MG63 (cell line): ENCODE results near the gene ARRDC2. TPM values are rescaled to one million over a fixed set of nuclear protein-coding genes. Genes with fewer than 3 reads are reported as not detected.
"Not testable (repeated sequence)": the region's sequence is repeated elsewhere in the genome, so short reads cannot be mapped to it uniquely, and the experiment has no call there.

Experiments
- DNase-seq: peaks from one replicate; pipeline ENCODE4 v3.0.0-alpha.2; 2020
- H3K27me3 ChIP-seq: fragments of 250-450 bp; sonication (Bioruptor Pico); 2 replicates; pipeline ENCODE4 v1.5.1; 2020; ENCODE audit warnings: mild to moderate bottlenecking, moderate library complexity
- H3K36me3 ChIP-seq: fragments of 250-450 bp; sonication (Bioruptor Pico); 2 replicates; pipeline ENCODE4 v1.5.1; 2020; ENCODE audit warnings: mild to moderate bottlenecking, moderate library complexity
- H3K4me3 ChIP-seq: fragments of 250-450 bp; sonication (Bioruptor Pico); 2 replicates; pipeline ENCODE4 v1.5.1; 2020; ENCODE audit warnings: mild to moderate bottlenecking, moderate library complexity
- H3K9me3 ChIP-seq: fragments of 250-450 bp; sonication (Bioruptor Pico); 2 replicates; pipeline ENCODE4 v1.5.1; 2020; ENCODE audit warnings: mild to moderate bottlenecking, moderate library complexity
- total RNA-seq: library from RNA; depleted of rRNA; stranded (reverse); fragments of >200 nt; shearing (Covaris generic); gene quantifications from 2 replicates; pipeline ENCODE4 v1.2.3, GENCODE V29; 2014; ENCODE audit warnings: low replicate concordance

ARRDC2 gene
- total RNA-seq, 1 experiment from 2014 or later: 20.5 TPM

DNA sequence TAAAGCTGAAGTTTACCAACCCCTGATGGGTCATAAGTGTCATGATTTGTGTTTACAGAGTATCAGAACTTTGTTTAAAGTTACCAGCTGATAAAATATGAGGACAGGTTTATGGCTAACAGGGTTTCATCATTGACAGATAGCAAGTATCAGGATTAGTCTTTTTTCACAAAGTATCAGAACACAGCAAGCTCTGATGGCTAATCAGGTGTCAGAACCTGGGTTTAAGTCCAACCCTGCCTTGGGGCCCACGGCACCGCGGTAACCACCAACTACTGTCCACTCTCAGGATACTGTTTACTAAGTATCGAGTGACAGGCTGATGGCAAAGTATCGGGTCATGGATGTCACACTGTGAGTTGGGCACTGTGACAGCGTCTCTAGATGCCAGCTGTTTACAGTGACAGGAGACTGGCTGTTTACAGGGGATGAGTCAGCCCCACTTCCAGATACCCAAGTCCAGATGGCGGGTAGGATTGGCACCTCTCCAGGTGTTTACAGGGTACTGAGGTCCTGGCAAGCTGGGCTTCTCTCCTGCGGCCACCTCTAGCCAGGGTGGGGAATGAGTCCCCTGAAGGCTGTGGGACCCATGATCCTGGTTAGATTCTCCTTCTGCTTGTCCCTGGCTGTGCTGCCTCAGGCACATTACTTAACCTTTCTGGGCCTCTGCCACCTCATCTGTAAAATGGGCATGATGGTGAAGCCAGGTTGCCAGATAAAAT lies 21.8 kb downstream of the ARRDC2 start:
- peak; percentile 79 for DNase-seq

DNA sequence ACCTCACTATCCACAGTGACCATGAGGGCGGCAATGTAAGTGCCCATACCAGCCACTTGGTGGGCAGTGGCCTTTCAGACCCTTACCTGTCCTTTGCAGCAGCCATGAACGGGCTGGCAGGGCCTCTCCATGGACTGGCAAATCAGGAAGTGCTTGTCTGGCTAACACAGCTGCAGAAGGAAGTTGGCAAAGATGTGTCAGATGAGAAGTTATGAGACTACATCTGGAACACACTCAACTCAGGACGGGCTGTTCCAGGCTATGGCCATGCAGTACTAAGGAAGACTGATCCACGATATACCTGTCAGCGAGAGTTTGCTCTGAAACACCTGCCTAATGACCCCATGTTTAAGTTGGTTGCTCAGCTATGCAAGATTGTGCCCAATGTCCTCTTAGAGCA lies 23.4 kb downstream of the ARRDC2 start:
- H3K36me3 ChIP-seq, H3K27me3 ChIP-seq, H3K4me3 ChIP-seq, DNase-seq, H3K9me3 ChIP-seq: not testable (repeated sequence)

More for the DNA sequence above, 21.8 kb downstream of the ARRDC2 start:
- H3K9me3 ChIP-seq: no peaks in the 10 kb centered on the region
- H3K36me3 ChIP-seq: no peaks in the 10 kb centered on the region
- H3K27me3 ChIP-seq: no peaks in the 10 kb centered on the region
- H3K4me3 ChIP-seq: no peak overlapping the region

GRCh38 chr19:18032102-18032501 lies 24.1 kb downstream of the ARRDC2 start:
- H3K36me3 ChIP-seq, H3K9me3 ChIP-seq, H3K27me3 ChIP-seq, H3K4me3 ChIP-seq: not testable (repeated sequence)
- DNase-seq: peak; percentile 54

GRCh38 chr19:18041054-18041453 lies 33.1 kb downstream of the ARRDC2 start:
- no peak for DNase-seq
- Histone ChIP-seq H3K4me3 (no peak overlapping the region), H3K27me3 (peaks cover 2% of the 10 kb centered on the region; the same call in 1 of the 2 replicates), H3K36me3 (no peaks in the 10 kb centered on the region), H3K9me3 (peaks cover 6% of the 10 kb centered on the region)

GRCh38 chr19:18043676-18044075 lies 35.7 kb downstream of the ARRDC2 start:
- Histone ChIP-seq H3K27me3 (peaks cover 2% of the 10 kb centered on the region; the same call in 1 of the 2 replicates), H3K4me3 (no peak overlapping the region), H3K36me3 (no peaks in the 10 kb centered on the region), H3K9me3 (peaks cover 6% of the 10 kb centered on the region)
- no peak for DNase-seq

GRCh38 chr19:18044825-18045304 lies 36.9 kb downstream of the ARRDC2 start:
- H3K9me3 ChIP-seq: peaks cover 6% of the 10 kb centered on the region
- peaks cover 2% of the 10 kb centered on the region; the same call in 1 of the 2 replicates for H3K27me3 ChIP-seq
- DNase-seq: peak; percentile 50
- peak overlapping the region; percentile 10; the same call in 1 of the 2 replicates for H3K4me3 ChIP-seq
- no peaks in the 10 kb centered on the region for H3K36me3 ChIP-seq

- Histone ChIP-seq H3K27me3 (peaks cover 2% of the 10 kb centered on the region; the same call in 1 of the 2 replicates), H3K9me3 (peaks cover 6% of the 10 kb centered on the region), H3K36me3 (no peaks in the 10 kb centered on the region), H3K4me3 (peak overlapping the region; percentile 10; the same call in 1 of the 2 replicates)
- DNase-seq: no peak
These were observed 37.5 kb downstream of the ARRDC2 start for GRCh38 chr19:18045307-18046050.

GRCh38 chr19:18046059-18046718 lies 38.2 kb downstream of the ARRDC2 start:
- peaks cover 2% of the 10 kb centered on the region; the same call in 1 of the 2 replicates for H3K27me3 ChIP-seq
- DNase-seq: peak; percentile 79
- H3K4me3 ChIP-seq: no peak overlapping the region

DNA sequence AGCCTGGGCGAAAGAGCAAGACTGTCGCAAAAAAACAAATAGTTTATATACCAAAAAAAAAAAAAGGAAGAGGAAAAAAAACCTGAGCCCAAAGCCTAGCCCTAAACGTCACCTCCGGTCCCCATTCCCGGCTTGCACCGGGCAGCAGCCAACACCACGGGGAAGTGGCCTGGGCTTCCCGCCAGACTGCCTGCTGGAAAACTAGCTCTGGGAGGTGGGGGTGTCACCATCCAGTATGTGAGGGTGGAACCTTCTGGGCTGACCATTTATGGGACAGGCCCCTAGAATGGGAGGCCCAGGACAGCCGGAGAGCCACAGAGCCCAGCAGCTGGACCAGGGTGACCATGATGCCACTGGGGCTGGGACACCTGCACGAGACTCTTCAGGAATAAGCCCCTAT lies 41.4 kb downstream of the ARRDC2 start:
- Histone ChIP-seq H3K36me3 (no peaks in the 10 kb centered on the region), H3K27me3 (no peaks in the 10 kb centered on the region), H3K4me3 (no peak overlapping the region), H3K9me3 (no peaks in the 10 kb centered on the region)
- no peak for DNase-seq

More at GRCh38 chr19:18046059-18046718, 38.2 kb downstream of the ARRDC2 start:
- no peaks in the 10 kb centered on the region for H3K9me3 ChIP-seq
- no peaks in the 10 kb centered on the region for H3K36me3 ChIP-seq

GRCh38 chr19:18051887-18052286 lies 43.9 kb downstream of the ARRDC2 start:
- Histone ChIP-seq H3K36me3 (no peaks in the 10 kb centered on the region), H3K4me3 (no peak overlapping the region), H3K27me3 (no peaks in the 10 kb centered on the region), H3K9me3 (no peaks in the 10 kb centered on the region)
- no peak for DNase-seq

- Histone ChIP-seq H3K27me3 (no peaks in the 10 kb centered on the region), H3K4me3 (no peak overlapping the region), H3K36me3 (no peaks in the 10 kb centered on the region), H3K9me3 (no peaks in the 10 kb centered on the region)
- DNase-seq: peak; percentile 43
These were observed 45.7 kb downstream of the ARRDC2 start for GRCh38 chr19:18053576-18054219.

- no peak for DNase-seq
- H3K4me3 ChIP-seq: no peak overlapping the region
- H3K9me3 ChIP-seq: no peaks in the 10 kb centered on the region
- no peaks in the 10 kb centered on the region for H3K27me3 ChIP-seq
- no peaks in the 10 kb centered on the region for H3K36me3 ChIP-seq
These were observed 48.0 kb downstream of the ARRDC2 start for GRCh38 chr19:18055967-18056366.

DNA sequence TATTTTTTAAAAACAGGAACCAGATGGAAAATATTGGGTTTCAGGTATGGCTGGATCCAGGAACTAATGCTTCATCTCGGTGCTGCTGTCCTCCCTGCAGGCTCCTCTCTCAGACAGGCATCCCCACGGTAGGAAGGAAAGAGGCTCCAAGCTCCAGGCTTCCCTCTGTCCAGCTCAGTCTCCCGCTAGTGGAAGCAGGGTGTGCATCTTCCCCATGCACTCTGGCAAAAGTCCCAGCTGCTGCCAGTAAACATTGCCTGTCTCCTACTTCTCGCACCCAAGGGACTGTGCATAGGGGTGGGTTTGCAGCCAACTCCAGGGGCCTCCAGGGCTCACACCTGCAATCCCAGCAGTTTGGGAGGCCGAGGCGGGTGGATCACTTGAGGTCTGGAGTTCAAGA lies 49.6 kb downstream of the ARRDC2 start:
- Histone ChIP-seq H3K36me3 (no peaks in the 10 kb centered on the region), H3K4me3 (no peak overlapping the region), H3K27me3 (no peaks in the 10 kb centered on the region), H3K9me3 (no peaks in the 10 kb centered on the region)
- no peak for DNase-seq

DNA sequence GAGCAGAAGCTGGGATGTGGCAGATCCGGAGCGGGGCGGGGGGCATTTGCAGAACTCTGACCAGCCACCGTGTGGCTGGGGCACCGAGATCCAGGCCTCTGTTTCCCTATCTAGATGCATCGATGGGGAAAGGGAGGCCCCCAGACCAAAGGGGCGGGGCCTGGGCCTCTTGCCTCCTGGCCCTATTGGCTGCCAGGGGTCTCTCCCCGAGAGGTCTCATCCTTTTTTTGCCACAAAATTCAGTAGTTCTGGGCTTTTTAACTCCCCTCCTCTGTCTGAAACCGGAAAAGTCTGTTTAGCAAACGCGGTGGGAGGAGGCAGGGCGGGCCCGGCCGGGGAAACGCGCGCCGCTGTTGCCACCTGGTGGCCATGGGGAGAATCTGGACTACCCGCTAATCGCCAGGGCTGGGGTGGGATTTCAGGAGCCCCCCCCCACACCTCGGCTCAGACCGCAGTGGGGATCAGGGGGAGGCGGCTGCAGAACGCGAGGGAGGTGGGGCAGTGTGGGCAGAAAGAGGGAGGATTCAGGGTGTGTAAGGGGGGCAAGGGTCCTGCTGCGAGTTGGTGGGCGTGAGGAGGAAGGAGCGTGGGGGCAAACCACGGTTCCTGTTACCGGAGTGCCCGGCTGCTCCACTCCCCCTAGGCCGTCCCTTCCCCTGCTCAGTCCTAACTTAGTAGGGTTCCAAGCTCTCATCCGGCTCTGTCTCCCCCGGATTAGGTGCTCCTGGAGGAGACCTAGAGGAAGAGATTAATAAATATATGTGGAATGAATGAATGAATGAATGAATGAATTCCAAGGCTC lies 50.4 kb downstream of the ARRDC2 start:
- no peak overlapping the region for H3K4me3 ChIP-seq
- H3K36me3 ChIP-seq: no peaks in the 10 kb centered on the region
- peak; percentile 70 for DNase-seq
- H3K27me3 ChIP-seq: no peaks in the 10 kb centered on the region
- no peaks in the 10 kb centered on the region for H3K9me3 ChIP-seq

DNA sequence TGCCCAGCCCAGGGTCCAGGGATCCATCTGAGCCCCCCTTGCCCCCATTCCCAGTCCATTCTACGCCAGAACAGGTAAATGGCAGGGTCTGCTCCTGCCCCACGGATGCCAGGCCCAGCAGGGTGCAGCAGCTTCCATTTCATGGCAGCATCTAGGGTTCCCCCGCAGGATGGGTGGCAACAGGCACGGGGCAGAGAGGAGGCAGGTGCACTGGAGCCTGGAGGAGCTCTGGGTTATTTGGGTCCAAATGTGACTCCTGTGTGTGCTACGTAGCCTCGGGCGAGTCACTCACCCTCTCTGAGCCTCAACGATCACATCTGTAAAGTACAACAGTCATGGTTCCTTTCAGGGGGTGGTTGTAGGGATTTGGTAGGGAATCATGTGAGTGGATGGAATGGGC lies 51.3 kb downstream of the ARRDC2 start:
- H3K4me3 ChIP-seq: no peak overlapping the region
- DNase-seq: no peak
- H3K36me3 ChIP-seq: no peaks in the 10 kb centered on the region
- H3K9me3 ChIP-seq: no peaks in the 10 kb centered on the region
- H3K27me3 ChIP-seq: no peaks in the 10 kb centered on the region

- no peak overlapping the region for H3K4me3 ChIP-seq
- H3K27me3 ChIP-seq: no peaks in the 10 kb centered on the region
- H3K36me3 ChIP-seq: no peaks in the 10 kb centered on the region
- no peak for DNase-seq
- no peaks in the 10 kb centered on the region for H3K9me3 ChIP-seq
These were observed 51.9 kb downstream of the ARRDC2 start for GRCh38 chr19:18059902-18060301.
